Transverse colon (tissue), 3 donors: ENCODE data around the gene DPH5.

Source experiments
- EP300 ChIP-seq: sonication (generic); formaldehyde crosslinking; IDR thresholded peaks from one replicate; pipeline ENCODE4 v1.6.1; 2017; ENCODE audit warnings: antibody characterized with exemption, low read depth
- TF ChIP-seq, protein P1 (sequence below), 5 experiments: fragments of 200-600 bp in 3 of 5; fragments of 450-650 bp in 2 of 5; sonication (generic) in 3 of 5; IDR thresholded peaks; 1 replicate in 2 of 5; 2 replicates in 3 of 5; pipeline ENCODE4 v1.5.1; 2016 to 2017; ENCODE audit warnings: antibody characterized with exemption in 5 of 5, inconsistent platforms in 3 of 5, mild to moderate bottlenecking in 2 of 5, moderate library complexity in 1 of 5

DNA sequence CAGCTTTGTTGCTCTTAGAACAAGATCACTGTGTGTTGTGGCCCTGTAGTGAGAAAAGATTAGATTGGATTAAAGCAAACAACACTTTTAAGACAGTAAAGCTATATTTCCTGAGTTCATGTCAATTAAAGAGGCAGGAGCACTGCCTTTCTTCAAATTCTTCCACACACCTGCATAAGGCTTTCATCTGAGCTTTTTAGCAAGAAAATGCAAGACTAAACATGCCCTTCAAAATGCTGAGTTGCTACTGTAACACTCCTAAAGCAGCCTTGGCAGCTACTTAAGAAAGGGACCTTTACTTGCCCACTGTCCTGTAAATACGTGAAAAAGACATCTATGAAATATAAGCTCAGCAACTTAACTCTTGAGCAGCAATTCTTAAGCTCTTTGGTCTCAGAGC lies 11.8 kb downstream of the DPH5 start:
- TF ChIP-seq, protein P1, sequence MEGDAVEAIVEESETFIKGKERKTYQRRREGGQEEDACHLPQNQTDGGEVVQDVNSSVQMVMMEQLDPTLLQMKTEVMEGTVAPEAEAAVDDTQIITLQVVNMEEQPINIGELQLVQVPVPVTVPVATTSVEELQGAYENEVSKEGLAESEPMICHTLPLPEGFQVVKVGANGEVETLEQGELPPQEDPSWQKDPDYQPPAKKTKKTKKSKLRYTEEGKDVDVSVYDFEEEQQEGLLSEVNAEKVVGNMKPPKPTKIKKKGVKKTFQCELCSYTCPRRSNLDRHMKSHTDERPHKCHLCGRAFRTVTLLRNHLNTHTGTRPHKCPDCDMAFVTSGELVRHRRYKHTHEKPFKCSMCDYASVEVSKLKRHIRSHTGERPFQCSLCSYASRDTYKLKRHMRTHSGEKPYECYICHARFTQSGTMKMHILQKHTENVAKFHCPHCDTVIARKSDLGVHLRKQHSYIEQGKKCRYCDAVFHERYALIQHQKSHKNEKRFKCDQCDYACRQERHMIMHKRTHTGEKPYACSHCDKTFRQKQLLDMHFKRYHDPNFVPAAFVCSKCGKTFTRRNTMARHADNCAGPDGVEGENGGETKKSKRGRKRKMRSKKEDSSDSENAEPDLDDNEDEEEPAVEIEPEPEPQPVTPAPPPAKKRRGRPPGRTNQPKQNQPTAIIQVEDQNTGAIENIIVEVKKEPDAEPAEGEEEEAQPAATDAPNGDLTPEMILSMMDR (IDR thresholded peaks at IDR 0.05), result no peak
- TF ChIP-seq EP300, result no peak
